HepG2 (cell line): ENCODE measurements around the gene MED15. TPM values are rescaled to one million over a fixed set of nuclear protein-coding genes. Genes with fewer than 3 reads are reported as not detected.

Experiments used
- HIVEP1 ChIP-seq: sonication (generic); formaldehyde crosslinking; IDR thresholded peaks from 2 replicates; pipeline ENCODE4 v1.4.0; 2020; ENCODE audit warnings: mild to moderate bottlenecking, missing genetic modification reagents
- KAT2B ChIP-seq: fragments of 150-350 bp; IDR thresholded peaks from 2 replicates; pipeline ENCODE4 v1.6.1; 2014; ENCODE audit warnings: low read depth, low read length, borderline replicate concordance
- KLF16 ChIP-seq, 2 experiments: sonication (generic) in 1 of 2; formaldehyde crosslinking in 1 of 2; IDR thresholded peaks; 2 replicates each; pipeline versions ENCODE4 v1.6.1 to v1.8.0; 2016 to 2023; ENCODE audit warnings: missing genetic modification reagents in 2 of 2, missing compliant biosample characterization in 1 of 2
- PITX1 ChIP-seq: sonication (generic); formaldehyde crosslinking; IDR thresholded peaks from 2 replicates; pipeline ENCODE4 v1.5.1; 2020; ENCODE audit warnings: mild to moderate bottlenecking, missing genetic modification reagents
- PRPF4 ChIP-seq: fragments of 200-400 bp; formaldehyde crosslinking; IDR thresholded peaks from 2 replicates; pipeline ENCODE4 v1.6.1; 2016; ENCODE audit warnings: low read length, low read depth; ENCODE audit not compliant: poor library complexity, severe bottlenecking
- RBFOX2 ChIP-seq: fragments of 200-400 bp; formaldehyde crosslinking; IDR thresholded peaks from 2 replicates; pipeline ENCODE4 v1.6.1; 2017; ENCODE audit warnings: low read depth, mild to moderate bottlenecking, low read length
- RCOR2 ChIP-seq: IDR thresholded peaks from 2 replicates; pipeline ENCODE4 v1.6.1; 2016; ENCODE audit warnings: missing biosample characterization, missing genetic modification reagents
- RXRA ChIP-seq: sonication (generic); formaldehyde crosslinking; IDR thresholded peaks from 2 replicates; pipeline ENCODE4 v1.5.1; 2020; ENCODE audit warnings: missing genetic modification reagents
- SIX1 ChIP-seq: sonication (generic); formaldehyde crosslinking; IDR thresholded peaks from 2 replicates; pipeline ENCODE4 v1.4.0; 2020; ENCODE audit warnings: missing genetic modification reagents, borderline replicate concordance
- SMAD3 ChIP-seq: sonication (generic); formaldehyde crosslinking; IDR thresholded peaks from 2 replicates; pipeline ENCODE4 v1.4.0; 2020; ENCODE audit warnings: missing genetic modification reagents
- SMARCE1 ChIP-seq: fragments of 450-650 bp; IDR thresholded peaks from 2 replicates; pipeline ENCODE4 v1.6.1; 2017; ENCODE audit warnings: borderline replicate concordance
- SRY ChIP-seq: sonication (generic); formaldehyde crosslinking; IDR thresholded peaks from 2 replicates; pipeline ENCODE4 v1.8.0; 2022; ENCODE audit warnings: mild to moderate bottlenecking, missing genetic modification reagents
- ZNF180 ChIP-seq: sonication (generic); formaldehyde crosslinking; IDR thresholded peaks from 2 replicates; pipeline ENCODE4 v1.4.0; 2020; ENCODE audit warnings: low read depth, missing genetic modification reagents, borderline replicate concordance
- ZNF563 ChIP-seq: sonication (generic); formaldehyde crosslinking; IDR thresholded peaks from 2 replicates; pipeline ENCODE4 v1.8.0; 2022; ENCODE audit warnings: mild to moderate bottlenecking, moderate library complexity, missing genetic modification reagents
- ZNF850 ChIP-seq: sonication (generic); formaldehyde crosslinking; conservative IDR thresholded peaks from 2 replicates; pipeline ENCODE4 v1.9.0; 2021; ENCODE audit warnings: mild to moderate bottlenecking, missing genetic modification reagents
- polyA plus RNA-seq, 8 experiments: library from polyadenylated mRNA; depleted of rRNA in 3 of 8; stranded (reverse) in 7 of 8; unstranded in 1 of 8; fragments of >200 nt; fragmentation: Illumina TruSeq in 4 of 8; extraction: Trizol in 4 of 8; gene quantifications; 2 replicates each; pipeline versions ENCODE4 v1.2.1 to v1.2.3, GENCODE V29; 2011 to 2016; ENCODE audit warnings: low read depth in 4 of 8, missing spikeins in 1 of 8, mixed read lengths in 1 of 8; ENCODE audit not compliant: insufficient read depth in 1 of 8
- total RNA-seq, 5 experiments: library from RNA; depleted of rRNA; stranded (reverse); fragments of >200 nt; fragmentation: Illumina TruSeq; extraction: Trizol; gene quantifications; 2 replicates each; pipeline ENCODE4 v1.2.3, GENCODE V29; 2016; ENCODE audit warnings: low read depth in 1 of 5
- TF ChIP-seq, protein P1 (sequence below): sonication (generic); formaldehyde crosslinking; IDR thresholded peaks from 2 replicates; pipeline ENCODE4 v1.5.0; 2020; ENCODE audit warnings: missing genetic modification reagents
- TF ChIP-seq, protein P2 (sequence below): sonication (generic); formaldehyde crosslinking; IDR thresholded peaks from 2 replicates; pipeline ENCODE4 v1.5.0; 2020; ENCODE audit warnings: mild to moderate bottlenecking, missing genetic modification reagents
- TF ChIP-seq, protein P3 (sequence below): sonication (generic); formaldehyde crosslinking; IDR thresholded peaks from 2 replicates; pipeline ENCODE4 v1.8.1; 2023; ENCODE audit warnings: missing genetic modification reagents, mild to moderate bottlenecking, borderline replicate concordance
- TF ChIP-seq, protein P4 (sequence below): sonication (generic); formaldehyde crosslinking; conservative IDR thresholded peaks from 2 replicates; pipeline ENCODE4 v1.8.0; 2022; ENCODE audit warnings: low read depth, missing genetic modification reagents
- TF ChIP-seq, protein P5 (sequence below): IDR thresholded peaks from 2 replicates; pipeline ENCODE4 v1.4.0; 2020; ENCODE audit warnings: mild to moderate bottlenecking, missing genetic modification reagents

Gene MED15
- total and polyA plus RNA-seq, 2 of the 13 experiments (the other 11 are each of a cell fraction or from before 2014, with no cell fraction given): 14.3 to 27.0 TPM

DNA sequence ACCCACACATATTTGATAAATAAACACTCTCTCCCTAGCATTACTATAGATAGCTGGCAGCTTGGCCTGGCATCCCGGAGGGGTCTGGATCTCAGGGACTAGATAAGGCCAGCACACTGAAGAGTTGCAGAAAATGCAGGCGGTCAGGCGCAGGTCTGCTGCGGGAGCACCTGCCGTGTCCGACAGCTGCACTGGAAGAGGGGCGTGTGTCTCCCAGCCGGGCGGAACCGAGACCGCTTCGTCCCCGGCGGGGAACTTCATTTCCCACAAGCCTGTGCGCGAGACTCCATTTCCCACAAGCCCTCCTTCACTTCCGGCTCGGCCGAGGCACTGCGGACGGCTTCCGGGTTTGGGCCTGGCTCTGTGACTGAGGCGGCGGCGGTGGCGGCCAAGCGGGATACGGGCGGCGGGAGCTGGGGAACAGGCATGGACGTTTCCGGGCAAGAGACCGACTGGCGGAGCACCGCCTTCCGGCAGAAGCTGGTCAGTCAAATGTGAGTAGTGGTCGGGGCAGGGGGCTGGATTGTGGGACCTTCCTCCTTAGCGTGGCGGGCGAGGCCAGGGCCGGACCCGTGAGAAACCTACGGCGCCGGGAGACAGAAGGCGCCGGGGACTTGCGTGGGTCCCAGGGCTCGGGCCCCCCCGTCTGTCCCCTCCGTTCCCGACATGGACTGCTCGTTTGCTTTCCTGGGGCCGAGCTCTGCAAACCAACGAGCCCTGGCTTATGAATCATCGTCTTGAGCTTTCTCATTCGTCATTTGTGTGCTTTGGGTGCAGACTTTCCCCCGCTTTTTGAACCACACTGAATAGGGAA is at the start of gene MED15 (continued):
- TF ChIP-seq RBFOX2: peak; percentile 95
- TF ChIP-seq RCOR2 (CRISPR knock-in tag): no peak
- no peak for TF ChIP-seq KAT2B
- no peak for TF ChIP-seq ZNF850
- TF ChIP-seq, protein P1, sequence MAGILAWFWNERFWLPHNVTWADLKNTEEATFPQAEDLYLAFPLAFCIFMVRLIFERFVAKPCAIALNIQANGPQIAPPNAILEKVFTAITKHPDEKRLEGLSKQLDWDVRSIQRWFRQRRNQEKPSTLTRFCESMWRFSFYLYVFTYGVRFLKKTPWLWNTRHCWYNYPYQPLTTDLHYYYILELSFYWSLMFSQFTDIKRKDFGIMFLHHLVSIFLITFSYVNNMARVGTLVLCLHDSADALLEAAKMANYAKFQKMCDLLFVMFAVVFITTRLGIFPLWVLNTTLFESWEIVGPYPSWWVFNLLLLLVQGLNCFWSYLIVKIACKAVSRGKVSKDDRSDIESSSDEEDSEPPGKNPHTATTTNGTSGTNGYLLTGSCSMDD: no peak
- TF ChIP-seq PRPF4: no peak
- TF ChIP-seq SMAD3 (CRISPR knock-in tag): peak; percentile 78
- peak; percentile 91; the same call in 1 of the 2 replicates for TF ChIP-seq ZNF563
- TF ChIP-seq, protein P2, sequence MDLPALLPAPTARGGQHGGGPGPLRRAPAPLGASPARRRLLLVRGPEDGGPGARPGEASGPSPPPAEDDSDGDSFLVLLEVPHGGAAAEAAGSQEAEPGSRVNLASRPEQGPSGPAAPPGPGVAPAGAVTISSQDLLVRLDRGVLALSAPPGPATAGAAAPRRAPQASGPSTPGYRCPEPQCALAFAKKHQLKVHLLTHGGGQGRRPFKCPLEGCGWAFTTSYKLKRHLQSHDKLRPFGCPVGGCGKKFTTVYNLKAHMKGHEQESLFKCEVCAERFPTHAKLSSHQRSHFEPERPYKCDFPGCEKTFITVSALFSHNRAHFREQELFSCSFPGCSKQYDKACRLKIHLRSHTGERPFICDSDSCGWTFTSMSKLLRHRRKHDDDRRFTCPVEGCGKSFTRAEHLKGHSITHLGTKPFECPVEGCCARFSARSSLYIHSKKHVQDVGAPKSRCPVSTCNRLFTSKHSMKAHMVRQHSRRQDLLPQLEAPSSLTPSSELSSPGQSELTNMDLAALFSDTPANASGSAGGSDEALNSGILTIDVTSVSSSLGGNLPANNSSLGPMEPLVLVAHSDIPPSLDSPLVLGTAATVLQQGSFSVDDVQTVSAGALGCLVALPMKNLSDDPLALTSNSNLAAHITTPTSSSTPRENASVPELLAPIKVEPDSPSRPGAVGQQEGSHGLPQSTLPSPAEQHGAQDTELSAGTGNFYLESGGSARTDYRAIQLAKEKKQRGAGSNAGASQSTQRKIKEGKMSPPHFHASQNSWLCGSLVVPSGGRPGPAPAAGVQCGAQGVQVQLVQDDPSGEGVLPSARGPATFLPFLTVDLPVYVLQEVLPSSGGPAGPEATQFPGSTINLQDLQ (CRISPR knock-in tag): peak; percentile 78; the same call in 1 of the 2 replicates
- peak; percentile 87; the same call in 1 of the 2 replicates for TF ChIP-seq SRY (CRISPR knock-in tag)
- TF ChIP-seq, protein P3, sequence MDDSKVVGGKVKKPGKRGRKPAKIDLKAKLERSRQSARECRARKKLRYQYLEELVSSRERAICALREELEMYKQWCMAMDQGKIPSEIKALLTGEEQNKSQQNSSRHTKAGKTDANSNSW: peak; percentile 39; the same call in 1 of the 2 replicates
- peak; percentile 26; the same call in 1 of the 2 replicates for TF ChIP-seq SIX1
- peak; percentile 70; the same call in 1 of the 2 replicates for TF ChIP-seq RXRA (CRISPR knock-in tag)
- TF ChIP-seq, protein P4, sequence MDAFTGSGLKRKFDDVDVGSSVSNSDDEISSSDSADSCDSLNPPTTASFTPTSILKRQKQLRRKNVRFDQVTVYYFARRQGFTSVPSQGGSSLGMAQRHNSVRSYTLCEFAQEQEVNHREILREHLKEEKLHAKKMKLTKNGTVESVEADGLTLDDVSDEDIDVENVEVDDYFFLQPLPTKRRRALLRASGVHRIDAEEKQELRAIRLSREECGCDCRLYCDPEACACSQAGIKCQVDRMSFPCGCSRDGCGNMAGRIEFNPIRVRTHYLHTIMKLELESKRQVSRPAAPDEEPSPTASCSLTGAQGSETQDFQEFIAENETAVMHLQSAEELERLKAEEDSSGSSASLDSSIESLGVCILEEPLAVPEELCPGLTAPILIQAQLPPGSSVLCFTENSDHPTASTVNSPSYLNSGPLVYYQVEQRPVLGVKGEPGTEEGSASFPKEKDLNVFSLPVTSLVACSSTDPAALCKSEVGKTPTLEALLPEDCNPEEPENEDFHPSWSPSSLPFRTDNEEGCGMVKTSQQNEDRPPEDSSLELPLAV (CRISPR knock-in tag): no peak
- TF ChIP-seq, protein P5, sequence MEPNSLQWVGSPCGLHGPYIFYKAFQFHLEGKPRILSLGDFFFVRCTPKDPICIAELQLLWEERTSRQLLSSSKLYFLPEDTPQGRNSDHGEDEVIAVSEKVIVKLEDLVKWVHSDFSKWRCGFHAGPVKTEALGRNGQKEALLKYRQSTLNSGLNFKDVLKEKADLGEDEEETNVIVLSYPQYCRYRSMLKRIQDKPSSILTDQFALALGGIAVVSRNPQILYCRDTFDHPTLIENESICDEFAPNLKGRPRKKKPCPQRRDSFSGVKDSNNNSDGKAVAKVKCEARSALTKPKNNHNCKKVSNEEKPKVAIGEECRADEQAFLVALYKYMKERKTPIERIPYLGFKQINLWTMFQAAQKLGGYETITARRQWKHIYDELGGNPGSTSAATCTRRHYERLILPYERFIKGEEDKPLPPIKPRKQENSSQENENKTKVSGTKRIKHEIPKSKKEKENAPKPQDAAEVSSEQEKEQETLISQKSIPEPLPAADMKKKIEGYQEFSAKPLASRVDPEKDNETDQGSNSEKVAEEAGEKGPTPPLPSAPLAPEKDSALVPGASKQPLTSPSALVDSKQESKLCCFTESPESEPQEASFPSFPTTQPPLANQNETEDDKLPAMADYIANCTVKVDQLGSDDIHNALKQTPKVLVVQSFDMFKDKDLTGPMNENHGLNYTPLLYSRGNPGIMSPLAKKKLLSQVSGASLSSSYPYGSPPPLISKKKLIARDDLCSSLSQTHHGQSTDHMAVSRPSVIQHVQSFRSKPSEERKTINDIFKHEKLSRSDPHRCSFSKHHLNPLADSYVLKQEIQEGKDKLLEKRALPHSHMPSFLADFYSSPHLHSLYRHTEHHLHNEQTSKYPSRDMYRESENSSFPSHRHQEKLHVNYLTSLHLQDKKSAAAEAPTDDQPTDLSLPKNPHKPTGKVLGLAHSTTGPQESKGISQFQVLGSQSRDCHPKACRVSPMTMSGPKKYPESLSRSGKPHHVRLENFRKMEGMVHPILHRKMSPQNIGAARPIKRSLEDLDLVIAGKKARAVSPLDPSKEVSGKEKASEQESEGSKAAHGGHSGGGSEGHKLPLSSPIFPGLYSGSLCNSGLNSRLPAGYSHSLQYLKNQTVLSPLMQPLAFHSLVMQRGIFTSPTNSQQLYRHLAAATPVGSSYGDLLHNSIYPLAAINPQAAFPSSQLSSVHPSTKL: peak; percentile 62
- no peak for TF ChIP-seq SMARCE1
- TF ChIP-seq HIVEP1 (CRISPR knock-in tag): peak; percentile 79
- peak; percentile 81; the same call in 1 of the 2 replicates for TF ChIP-seq ZNF180 (CRISPR knock-in tag)
- peak; percentile 78; the same call in 1 of the 2 replicates for TF ChIP-seq PITX1 (CRISPR knock-in tag)
- TF ChIP-seq KLF16 (CRISPR knock-in tag; IDR thresholded peaks at IDR 0.05): peak in 1 of 2 experiments; percentile 91; a peak in 2 of 4 replicates
